Measurements from ENCODE around the gene JAG2.
A peak's percentile ranks its signal among the peaks of the same experiment; 100 is the strongest.

The JAG2 gene

DNA sequence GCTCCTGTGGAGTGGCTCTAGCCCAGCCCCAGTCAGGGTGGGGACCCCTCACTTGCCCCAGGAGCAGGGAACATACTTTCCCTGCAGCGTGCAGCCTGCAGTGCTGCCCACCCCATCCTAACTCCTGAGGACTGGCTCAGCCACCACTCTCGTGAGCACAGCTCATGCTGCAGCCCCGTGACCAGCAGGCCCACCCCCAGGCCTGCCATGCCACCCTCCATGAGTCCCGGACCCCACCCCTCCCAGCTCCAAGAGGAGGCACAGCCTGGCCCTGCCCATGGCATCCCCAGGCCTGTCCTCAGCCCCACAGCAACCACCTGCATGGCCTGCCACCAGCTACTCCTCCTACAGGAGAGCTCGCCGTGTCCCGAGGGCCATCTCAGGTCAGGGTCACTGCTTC lies 3.9 kb upstream of the JAG2 start:
- TF ChIP-seq, protein P1, sequence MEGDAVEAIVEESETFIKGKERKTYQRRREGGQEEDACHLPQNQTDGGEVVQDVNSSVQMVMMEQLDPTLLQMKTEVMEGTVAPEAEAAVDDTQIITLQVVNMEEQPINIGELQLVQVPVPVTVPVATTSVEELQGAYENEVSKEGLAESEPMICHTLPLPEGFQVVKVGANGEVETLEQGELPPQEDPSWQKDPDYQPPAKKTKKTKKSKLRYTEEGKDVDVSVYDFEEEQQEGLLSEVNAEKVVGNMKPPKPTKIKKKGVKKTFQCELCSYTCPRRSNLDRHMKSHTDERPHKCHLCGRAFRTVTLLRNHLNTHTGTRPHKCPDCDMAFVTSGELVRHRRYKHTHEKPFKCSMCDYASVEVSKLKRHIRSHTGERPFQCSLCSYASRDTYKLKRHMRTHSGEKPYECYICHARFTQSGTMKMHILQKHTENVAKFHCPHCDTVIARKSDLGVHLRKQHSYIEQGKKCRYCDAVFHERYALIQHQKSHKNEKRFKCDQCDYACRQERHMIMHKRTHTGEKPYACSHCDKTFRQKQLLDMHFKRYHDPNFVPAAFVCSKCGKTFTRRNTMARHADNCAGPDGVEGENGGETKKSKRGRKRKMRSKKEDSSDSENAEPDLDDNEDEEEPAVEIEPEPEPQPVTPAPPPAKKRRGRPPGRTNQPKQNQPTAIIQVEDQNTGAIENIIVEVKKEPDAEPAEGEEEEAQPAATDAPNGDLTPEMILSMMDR (IDR thresholded peaks at IDR 0.05; ENCODE audit: insufficient read depth, low read depth, low read length, missing control alignments) = no peak
- no peak for DNase-seq (ENCODE audit: low read depth)
- no peak overlapping the region for H3K4me3 ChIP-seq (ENCODE audit: low read length)

DNA sequence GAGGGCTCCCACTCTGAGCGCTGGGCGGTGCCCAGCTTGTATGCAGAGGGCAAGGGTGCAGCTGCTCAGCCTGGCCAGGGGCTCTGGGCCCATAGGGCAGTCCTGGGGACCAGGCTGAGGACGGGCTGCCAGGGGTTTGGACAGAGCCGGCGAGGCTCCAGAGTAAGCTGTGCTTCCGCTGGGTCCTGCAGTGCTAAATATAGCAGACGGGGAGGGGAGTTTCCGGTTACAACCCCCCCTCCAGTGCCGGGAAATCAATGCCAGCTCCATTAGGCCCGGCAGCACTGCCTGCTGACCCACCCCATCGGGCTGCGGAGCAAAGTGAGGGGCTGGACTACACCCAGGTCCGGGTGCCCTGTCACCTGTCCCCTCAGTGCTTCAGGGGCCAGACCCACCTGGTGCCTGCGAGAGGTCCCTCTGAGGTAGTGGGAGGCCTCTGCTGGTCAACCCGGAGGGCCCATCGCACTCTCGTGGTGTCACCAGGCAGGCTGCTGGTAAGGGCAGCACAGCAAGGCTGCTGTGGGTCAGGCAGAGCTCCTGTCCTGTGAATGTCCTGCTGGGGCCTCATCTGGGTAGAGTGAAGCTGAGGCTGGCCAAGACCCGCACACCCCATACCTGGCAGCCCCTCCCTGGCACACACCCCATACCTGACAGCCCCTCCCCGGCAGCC lies 2.6 kb upstream of the JAG2 start:
- H3K4me3 ChIP-seq (ENCODE audit: low read length) = no peak overlapping the region
- DNase-seq (ENCODE audit: low read depth) = no peak
- TF ChIP-seq, protein P1 (IDR thresholded peaks at IDR 0.05; ENCODE audit: insufficient read depth, low read depth, low read length, missing control alignments) = no peak

DNA sequence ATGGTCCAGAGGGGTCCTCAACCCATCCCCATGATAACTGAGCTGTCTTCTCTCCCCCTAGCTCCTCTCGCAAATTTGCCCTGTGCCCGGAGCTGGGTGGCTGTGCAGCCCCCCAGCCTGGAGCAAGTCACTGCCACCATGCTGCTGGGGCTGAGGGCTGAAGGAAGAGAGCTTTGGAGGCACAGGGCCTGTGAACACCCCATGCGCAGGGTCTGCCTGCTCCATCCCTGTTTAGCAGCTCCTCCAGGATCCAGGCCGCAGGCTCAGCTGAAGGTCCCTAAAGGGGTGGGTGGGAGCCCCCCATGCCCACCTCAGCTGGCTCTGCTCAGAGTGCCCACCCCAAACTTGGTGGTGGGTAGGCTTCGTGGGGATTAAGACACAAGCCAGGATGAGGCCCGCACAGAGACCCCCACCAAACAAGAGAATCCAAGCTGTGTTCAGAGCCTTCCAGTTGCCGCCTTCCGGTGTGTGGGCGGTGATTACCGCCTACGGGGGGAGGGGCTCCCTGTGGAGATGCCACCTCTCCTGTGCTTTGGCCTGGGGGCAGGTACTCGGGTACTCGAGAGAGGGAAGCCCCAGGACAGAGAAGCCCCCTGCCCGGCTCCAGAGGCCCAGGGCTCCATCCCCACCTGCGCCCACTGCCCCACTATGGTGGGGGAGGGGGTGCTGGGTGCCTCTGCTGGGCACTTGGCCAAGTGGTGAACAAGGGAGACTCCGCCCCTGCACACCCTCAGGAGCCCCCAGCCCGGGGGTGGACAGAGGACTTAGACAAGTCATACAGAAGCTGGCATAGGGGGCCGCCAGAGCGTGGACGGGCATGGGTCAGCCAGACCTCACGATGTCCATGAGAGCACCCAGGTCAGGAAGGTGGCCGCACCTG lies 1.4 kb upstream of the JAG2 start:
- TF ChIP-seq, protein P1 (IDR thresholded peaks at IDR 0.05; ENCODE audit: insufficient read depth, low read depth, low read length, missing control alignments) = no peak
- DNase-seq (ENCODE audit: low read depth) = no peak
- H3K4me3 ChIP-seq (ENCODE audit: low read length) = no peak overlapping the region

DNA sequence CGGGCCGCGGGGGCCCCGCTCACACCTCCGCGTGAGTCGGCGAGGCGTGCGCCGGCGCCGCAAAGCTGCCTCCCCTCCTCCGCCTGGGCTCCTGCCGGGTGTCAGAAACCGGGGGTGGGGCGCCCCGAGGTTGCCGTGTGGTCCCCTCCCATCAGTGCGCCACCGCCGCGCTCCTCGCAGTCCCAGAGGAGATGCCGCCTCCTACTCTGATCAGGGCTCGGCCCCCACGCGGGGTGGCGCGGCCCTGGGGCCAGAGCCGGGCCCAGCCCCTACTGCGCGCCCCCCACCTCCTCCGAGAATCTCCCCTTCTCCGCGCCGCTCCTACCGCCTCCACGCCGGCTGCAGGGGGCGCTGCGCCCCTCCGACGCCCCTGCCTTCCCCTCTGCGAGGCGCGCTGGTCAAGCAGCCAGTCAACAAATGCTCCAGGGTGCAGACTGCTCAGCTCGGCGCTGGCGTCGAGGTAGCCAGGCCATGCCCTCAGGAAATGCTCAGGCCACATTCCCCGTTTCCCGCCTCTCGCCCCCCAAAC lies 467 bp upstream of the JAG2 start:
- TF ChIP-seq, protein P1 (IDR thresholded peaks at IDR 0.05; ENCODE audit: insufficient read depth, low read depth, low read length, missing control alignments) = peak; percentile 29
- no peak overlapping the region for H3K4me3 ChIP-seq (ENCODE audit: low read length)
- peak; percentile 58 for DNase-seq (ENCODE audit: low read depth)

DNA sequence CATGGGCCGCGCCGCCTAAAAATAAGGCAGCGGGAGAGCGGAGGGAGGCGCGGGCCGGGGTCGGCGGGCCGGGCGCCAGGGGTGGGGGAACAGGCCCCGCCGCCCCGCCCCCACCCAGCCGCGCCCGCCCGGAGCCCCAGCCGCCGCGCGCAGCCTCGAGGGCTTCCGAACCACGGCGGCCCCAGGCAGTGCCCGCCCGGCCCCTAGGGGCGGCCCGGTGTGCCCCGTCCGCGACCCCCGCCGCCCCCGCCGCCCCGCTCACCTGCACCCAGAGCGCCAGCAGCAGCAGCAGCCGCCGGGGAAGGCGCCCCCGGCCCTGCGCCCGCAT lies 519 bp downstream of the JAG2 start:
- peak overlapping the region; percentile 48 for H3K4me3 ChIP-seq (ENCODE audit: low read length)
- TF ChIP-seq, protein P1 (IDR thresholded peaks at IDR 0.05; ENCODE audit: insufficient read depth, low read depth, low read length, missing control alignments) = no peak
- DNase-seq (ENCODE audit: low read depth) = no peak

DNA sequence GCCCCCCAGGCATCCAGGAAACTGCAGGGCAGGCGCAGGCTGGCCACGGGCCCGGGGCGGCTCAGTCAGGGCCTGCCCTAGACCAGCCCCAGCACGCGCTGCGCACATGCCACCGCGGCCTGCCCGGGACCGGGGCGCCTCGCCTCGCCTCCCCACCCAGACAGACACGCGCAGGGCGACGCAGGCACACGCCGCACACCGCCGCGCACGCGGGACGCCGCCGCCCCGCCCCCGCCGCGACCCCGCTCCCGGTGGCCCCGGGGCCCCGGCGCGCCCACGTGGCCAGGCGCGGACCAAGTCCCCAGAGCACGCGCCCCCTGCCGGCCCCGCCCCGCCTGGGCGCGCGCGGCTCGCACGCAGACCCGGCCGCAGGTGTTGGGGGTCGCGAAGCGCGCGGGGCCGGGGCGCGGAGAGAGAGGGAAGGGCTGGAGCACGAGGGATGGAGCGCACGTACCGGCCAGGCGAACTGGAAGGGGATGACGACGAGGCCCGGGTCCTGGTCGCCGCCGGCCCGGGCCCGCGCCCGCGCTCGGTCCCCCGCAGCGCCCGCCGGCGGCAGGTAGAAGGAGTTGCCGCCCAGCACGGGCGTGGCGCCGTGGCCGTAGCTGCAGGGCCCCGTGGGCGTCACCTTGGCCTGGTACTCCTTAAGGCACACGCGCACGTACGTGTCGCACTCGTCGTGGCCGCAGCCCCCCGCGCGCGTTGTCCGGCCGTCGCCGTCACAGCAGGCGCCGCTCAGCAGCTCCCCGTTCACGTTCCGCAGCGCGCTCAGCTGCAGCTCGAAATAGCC lies 1.1 kb downstream of the JAG2 start:
- peak; percentile 88 for DNase-seq (ENCODE audit: low read depth)
- H3K4me3 ChIP-seq (ENCODE audit: low read length) = peak overlapping the region; percentile 48
- TF ChIP-seq, protein P1 (IDR thresholded peaks at IDR 0.05; ENCODE audit: insufficient read depth, low read depth, low read length, missing control alignments) = no peak

Data from epithelial cell of esophagus (primary cell).